BE2C (cell line): ENCODE results near the gene EPHA6.

Experiments
- DNase-seq: peaks from one replicate; pipeline ENCODE4 v3.0.0-alpha.2; 2020
- H3K27me3 ChIP-seq: fragments of 250-450 bp; sonication (Bioruptor Pico); 2 replicates; pipeline ENCODE4 v1.5.1; 2020; ENCODE audit warnings: mild to moderate bottlenecking
- H3K36me3 ChIP-seq: fragments of 250-450 bp; sonication (Bioruptor Pico); 2 replicates; pipeline ENCODE4 v1.5.1; 2020; ENCODE audit warnings: mild to moderate bottlenecking
- H3K4me1 ChIP-seq: fragments of 250-450 bp; sonication (Bioruptor Pico); 2 replicates; pipeline ENCODE4 v1.5.1; 2020
- H3K4me3 ChIP-seq: 2 replicates; pipeline ENCODE4 v1.5.1; 2011; ENCODE audit warnings: low read depth, low read length
- H3K9me3 ChIP-seq: fragments of 250-450 bp; sonication (Bioruptor Pico); 2 replicates; pipeline ENCODE4 v1.5.1; 2020
- TF ChIP-seq, protein P1 (sequence below): IDR thresholded peaks from 2 replicates; pipeline ENCODE4 v1.5.1; 2012; ENCODE audit warnings: mild to moderate bottlenecking, low read depth, low read length

Gene EPHA6

DNA sequence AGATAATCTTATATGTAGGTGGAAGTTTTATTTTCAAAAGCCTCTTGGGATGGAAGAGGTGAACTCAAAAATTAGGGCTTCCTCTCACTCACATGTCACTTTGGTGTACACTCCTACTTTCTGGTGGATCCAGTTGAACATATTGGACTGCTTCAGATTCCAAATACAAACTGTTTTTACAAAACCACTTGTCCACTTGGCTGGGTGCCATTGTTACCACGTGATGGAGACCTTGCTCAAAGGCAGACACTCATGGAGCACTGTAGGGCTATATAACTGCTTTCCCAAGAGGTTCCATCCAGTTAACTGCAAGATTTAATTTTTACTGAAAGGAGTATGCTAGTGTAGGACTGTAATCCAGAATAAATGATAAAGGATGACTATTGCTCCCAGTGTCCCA, 307.0 kb downstream of the EPHA6 start:
- DNase-seq: peak; percentile 27
- no peaks in the 10 kb centered on the region for H3K9me3 ChIP-seq
- H3K4me1 ChIP-seq: peaks cover 3% of the 10 kb centered on the region; the same call in 1 of the 2 replicates
- no peaks in the 10 kb centered on the region for H3K27me3 ChIP-seq
- TF ChIP-seq, protein P1, sequence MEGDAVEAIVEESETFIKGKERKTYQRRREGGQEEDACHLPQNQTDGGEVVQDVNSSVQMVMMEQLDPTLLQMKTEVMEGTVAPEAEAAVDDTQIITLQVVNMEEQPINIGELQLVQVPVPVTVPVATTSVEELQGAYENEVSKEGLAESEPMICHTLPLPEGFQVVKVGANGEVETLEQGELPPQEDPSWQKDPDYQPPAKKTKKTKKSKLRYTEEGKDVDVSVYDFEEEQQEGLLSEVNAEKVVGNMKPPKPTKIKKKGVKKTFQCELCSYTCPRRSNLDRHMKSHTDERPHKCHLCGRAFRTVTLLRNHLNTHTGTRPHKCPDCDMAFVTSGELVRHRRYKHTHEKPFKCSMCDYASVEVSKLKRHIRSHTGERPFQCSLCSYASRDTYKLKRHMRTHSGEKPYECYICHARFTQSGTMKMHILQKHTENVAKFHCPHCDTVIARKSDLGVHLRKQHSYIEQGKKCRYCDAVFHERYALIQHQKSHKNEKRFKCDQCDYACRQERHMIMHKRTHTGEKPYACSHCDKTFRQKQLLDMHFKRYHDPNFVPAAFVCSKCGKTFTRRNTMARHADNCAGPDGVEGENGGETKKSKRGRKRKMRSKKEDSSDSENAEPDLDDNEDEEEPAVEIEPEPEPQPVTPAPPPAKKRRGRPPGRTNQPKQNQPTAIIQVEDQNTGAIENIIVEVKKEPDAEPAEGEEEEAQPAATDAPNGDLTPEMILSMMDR: no peak
- no peaks in the 10 kb centered on the region for H3K36me3 ChIP-seq
- H3K4me3 ChIP-seq: no peak overlapping the region

GRCh38 chr3:97125902-97126499, 311.6 kb downstream of the EPHA6 start:
- no peaks in the 10 kb centered on the region for H3K27me3 ChIP-seq
- H3K9me3 ChIP-seq: no peaks in the 10 kb centered on the region
- TF ChIP-seq, protein P1: no peak
- no peaks in the 10 kb centered on the region for H3K36me3 ChIP-seq
- H3K4me3 ChIP-seq: no peak overlapping the region
- H3K4me1 ChIP-seq: no peaks in the 10 kb centered on the region; the same call in 1 of the 2 replicates
- DNase-seq: no peak

- peak; percentile 40 for DNase-seq
- H3K9me3 ChIP-seq: no peaks in the 10 kb centered on the region
- H3K27me3 ChIP-seq: no peaks in the 10 kb centered on the region
- H3K36me3 ChIP-seq: no peaks in the 10 kb centered on the region
- TF ChIP-seq, protein P1: no peak
- H3K4me3 ChIP-seq: no peak overlapping the region
- peaks cover 7% of the 10 kb centered on the region for H3K4me1 ChIP-seq
Observed at GRCh38 chr3:97131476-97131875, 317.1 kb downstream of the EPHA6 start.

- no peaks in the 10 kb centered on the region for H3K36me3 ChIP-seq
- H3K4me3 ChIP-seq: no peak overlapping the region
- TF ChIP-seq, protein P1: peak; percentile 58
- DNase-seq: peak; percentile 11
- no peaks in the 10 kb centered on the region for H3K9me3 ChIP-seq
- H3K4me1 ChIP-seq: no peaks in the 10 kb centered on the region
- H3K27me3 ChIP-seq: no peaks in the 10 kb centered on the region
Observed at GRCh38 chr3:97138914-97139541, 324.6 kb downstream of the EPHA6 start.

- DNase-seq: no peak
- Histone ChIP-seq H3K4me1 (0 out of 2 replicates have a peak, but pooled peaks cover 3% of the 10 kb centered on the region), H3K9me3 (no peaks in the 10 kb centered on the region; the same call in 1 of the 2 replicates), H3K27me3 (no peaks in the 10 kb centered on the region), H3K4me3 (no peak overlapping the region), H3K36me3 (no peaks in the 10 kb centered on the region)
- TF ChIP-seq, protein P1: no peak
Observed at GRCh38 chr3:97148931-97149330, 334.5 kb downstream of the EPHA6 start.

GRCh38 chr3:97161169-97161568, 346.8 kb downstream of the EPHA6 start:
- no peak overlapping the region for H3K4me3 ChIP-seq
- no peaks in the 10 kb centered on the region for H3K27me3 ChIP-seq
- DNase-seq: no peak
- TF ChIP-seq, protein P1: no peak
- H3K4me1 ChIP-seq: no peaks in the 10 kb centered on the region; the same call in 1 of the 2 replicates
- no peaks in the 10 kb centered on the region for H3K36me3 ChIP-seq
- no peaks in the 10 kb centered on the region for H3K9me3 ChIP-seq
